H9 (cell line): Measurements from ENCODE around the gene PRAME. TPM values are rescaled to one million over a fixed set of nuclear protein-coding genes. Genes with fewer than 3 reads are reported as not detected.

Source experiments
- DNase-seq: peaks from one replicate; pipeline ENCODE4 v3.0.0-alpha.2; 2017
- H2AFZ ChIP-seq: one replicate; pipeline ENCODE4 v1.6.1; 2013; ENCODE audit warnings: mild to moderate bottlenecking, low read length, control low read depth, moderate library complexity
- H2AK5ac ChIP-seq: 2 replicates; pipeline ENCODE4 v1.6.1; 2013; ENCODE audit warnings: low read length, control low read depth, mixed read lengths; ENCODE audit not compliant: insufficient read length
- H2BK120ac ChIP-seq: one replicate; pipeline ENCODE4 v1.6.1; 2013; ENCODE audit warnings: low read depth, mild to moderate bottlenecking, low read length, control low read depth, inconsistent platforms; ENCODE audit not compliant: poor library complexity, severe bottlenecking
- H2BK12ac ChIP-seq: 2 replicates; pipeline ENCODE4 v1.6.1; 2013; ENCODE audit warnings: low read length, control low read depth, mixed read lengths, low read depth; ENCODE audit not compliant: insufficient read length
- H2BK15ac ChIP-seq: 2 replicates; pipeline ENCODE4 v1.6.1; 2013; ENCODE audit warnings: low read depth, low read length, control low read depth
- H2BK20ac ChIP-seq: one replicate; pipeline ENCODE4 v1.6.1; 2013; ENCODE audit warnings: low read depth, mild to moderate bottlenecking, low read length, control low read depth, inconsistent platforms; ENCODE audit not compliant: poor library complexity, severe bottlenecking
- H2BK5ac ChIP-seq: 2 replicates; pipeline ENCODE4 v1.6.1; 2013; ENCODE audit warnings: low read length, control low read depth, mixed read lengths; ENCODE audit not compliant: insufficient read length
- H3K14ac ChIP-seq: 2 replicates; pipeline ENCODE4 v1.6.1; 2013; ENCODE audit warnings: low read length, control low read depth; ENCODE audit not compliant: insufficient read depth
- H3K18ac ChIP-seq: 2 replicates; pipeline ENCODE4 v1.6.1; 2013; ENCODE audit warnings: low read depth, mild to moderate bottlenecking, mixed read lengths, low read length, control low read depth; ENCODE audit not compliant: insufficient read length
- H3K23ac ChIP-seq: 2 replicates; pipeline ENCODE4 v1.6.1; 2013; ENCODE audit warnings: low read length, control low read depth, mixed read lengths, low read depth; ENCODE audit not compliant: insufficient read length
- H3K23me2 ChIP-seq: 2 replicates; pipeline ENCODE4 v1.6.1; 2013; ENCODE audit warnings: low read depth, mild to moderate bottlenecking, mixed read lengths, low read length, control low read depth; ENCODE audit not compliant: insufficient read length, poor library complexity, severe bottlenecking
- H3K27ac ChIP-seq: 2 replicates; pipeline ENCODE4 v1.5.1; 2013; ENCODE audit warnings: low read length, control low read depth, mixed read lengths, low read depth; ENCODE audit not compliant: insufficient read length
- H3K27me3 ChIP-seq: 2 replicates; pipeline ENCODE4 v1.6.1; 2013; ENCODE audit warnings: low read length, control low read depth, inconsistent platforms; ENCODE audit not compliant: insufficient read depth
- H3K4ac ChIP-seq: 2 replicates; pipeline ENCODE4 v1.6.1; 2013; ENCODE audit warnings: low read depth, mild to moderate bottlenecking, control low read depth, inconsistent platforms, low read length, moderate library complexity
- H3K4me1 ChIP-seq: 2 replicates; pipeline ENCODE4 v1.6.1; 2013; ENCODE audit warnings: low read length, control low read depth, inconsistent platforms; ENCODE audit not compliant: insufficient read depth
- H3K4me2 ChIP-seq: 2 replicates; pipeline ENCODE4 v1.6.1; 2013; ENCODE audit warnings: low read length, control low read depth, mixed read lengths; ENCODE audit not compliant: insufficient read length, insufficient read depth
- H3K56ac ChIP-seq: 2 replicates; pipeline ENCODE4 v1.6.1; 2013; ENCODE audit warnings: low read depth, mild to moderate bottlenecking, mixed read lengths, low read length, control low read depth; ENCODE audit not compliant: insufficient read length
- H3K79me1 ChIP-seq: 2 replicates; pipeline ENCODE4 v1.6.1; 2013; ENCODE audit warnings: low read depth, mild to moderate bottlenecking, moderate library complexity, low read length, control low read depth, inconsistent platforms; ENCODE audit not compliant: insufficient read depth, poor library complexity, severe bottlenecking
- H3K79me2 ChIP-seq: 2 replicates; pipeline ENCODE4 v1.6.1; 2013; ENCODE audit warnings: low read length, control low read depth, inconsistent platforms; ENCODE audit not compliant: insufficient read depth
- H3K9ac ChIP-seq: 2 replicates; pipeline ENCODE4 v1.6.1; 2013; ENCODE audit warnings: low read length, control low read depth, mixed read lengths; ENCODE audit not compliant: insufficient read length; ENCODE audit errors: extremely low read depth
- H3K9me3 ChIP-seq: one replicate; pipeline ENCODE4 v1.6.1; 2013; ENCODE audit warnings: low read depth, low read length, inconsistent platforms; ENCODE audit not compliant: control insufficient read depth
- H3T11ph ChIP-seq: one replicate; pipeline ENCODE4 v1.6.1; 2013; ENCODE audit warnings: mild to moderate bottlenecking, low read length, control low read depth, inconsistent platforms
- H4K20me1 ChIP-seq: one replicate; pipeline ENCODE4 v1.6.1; 2013; ENCODE audit not compliant: control insufficient read depth, insufficient read length, insufficient read depth
- H4K5ac ChIP-seq: 2 replicates; pipeline ENCODE4 v1.6.1; 2013; ENCODE audit warnings: low read depth, mild to moderate bottlenecking, mixed read lengths, low read length, control low read depth; ENCODE audit not compliant: insufficient read length
- H4K8ac ChIP-seq: replicated peaks from 2 replicates; pipeline ENCODE4 v1.6.1; 2013; ENCODE audit warnings: low read length, control low read depth, mixed read lengths, low read depth; ENCODE audit not compliant: insufficient read length
- H4K91ac ChIP-seq: 2 replicates; pipeline ENCODE4 v1.6.1; 2013; ENCODE audit warnings: low read depth, mild to moderate bottlenecking, moderate library complexity, mixed read lengths, low read length, control low read depth; ENCODE audit not compliant: insufficient read length
- H3K27ac Mint-ChIP-seq, 3 experiments: 2 replicates in 2 of 3; 3 replicates in 1 of 3; pipeline ENCODE4 v1.8.0; 2020 to 2021; ENCODE audit warnings: mixed read lengths in 3 of 3, mild to moderate bottlenecking in 1 of 3, moderate library complexity in 1 of 3
- H3K27me3 Mint-ChIP-seq: 2 replicates; pipeline ENCODE4 v1.8.0; 2021; ENCODE audit warnings: low read depth, mild to moderate bottlenecking, moderate library complexity, mixed read lengths
- H3K36me3 Mint-ChIP-seq, 3 experiments: 2 replicates in 2 of 3; 3 replicates in 1 of 3; pipeline ENCODE4 v1.8.0; 2020 to 2021; ENCODE audit warnings: low read depth in 3 of 3, mixed read lengths in 3 of 3; ENCODE audit not compliant: insufficient read depth in 1 of 3
- H3K4me1 Mint-ChIP-seq, 2 experiments: 2 replicates each; pipeline ENCODE4 v1.8.0; 2020; ENCODE audit warnings: mixed read lengths in 2 of 2
- H3K4me3 Mint-ChIP-seq, 2 experiments: 2 replicates in 1 of 2; 3 replicates in 1 of 2; pipeline ENCODE4 v1.8.0; 2020 to 2021; ENCODE audit warnings: mild to moderate bottlenecking in 2 of 2, mixed read lengths in 2 of 2, moderate library complexity in 1 of 2
- H3K9me3 Mint-ChIP-seq, 2 experiments: 2 replicates in 1 of 2; 3 replicates in 1 of 2; pipeline ENCODE4 v1.8.0; 2020; ENCODE audit warnings: mild to moderate bottlenecking in 2 of 2, mixed read lengths in 2 of 2, moderate library complexity in 1 of 2
- CTCF ChIP-seq: fragments of 200-600 bp; sonication (generic); conservative IDR thresholded peaks from 3 replicates; pipeline ENCODE4 v1.8.0; 2021; ENCODE audit warnings: antibody characterized with exemption, mild to moderate bottlenecking
- WGBS: extraction: QIAGEN DNeasy Blood & Tissue Kit; methylation state at CpG from one replicate; pipeline ENCODE4 v1.1.7; 2013; ENCODE audit warnings: missing lambda C conversion rate, low lambda C conversion rate, mixed read lengths; ENCODE audit not compliant: insufficient read length; ENCODE audit errors: extremely low coverage; 5-methylcytosine and 5-hydroxymethylcytosine counted together
- total RNA-seq: library from RNA; stranded (reverse); gene quantifications from 2 replicates; pipeline ENCODE4 v1.2.1, GENCODE V29; 2021

PRAME gene
- total RNA-seq, 1 experiment from 2014 or later = 0.31 TPM

- TF ChIP-seq CTCF = no peak
- no peak overlapping the region for H3K9ac ChIP-seq
- H3K79me1 ChIP-seq = no peaks in the 10 kb centered on the region
- no peak overlapping the region for H3K14ac ChIP-seq
- H2BK120ac ChIP-seq = no peak overlapping the region
- no peak overlapping the region for H2AK5ac ChIP-seq
- WGBS = no CpG with 5 or more reads among the region's 1 CpG
- Mint-ChIP-seq H3K4me1 (no peaks in the 10 kb centered on the region), H3K36me3 (no peaks in the 10 kb centered on the region; a peak in 1 of 7 replicates), H3K4me3 (no peak overlapping the region), H3K9me3 (peaks cover 6% of the 10 kb centered on the region in 2 experiments; a peak in 4 of 5 replicates), H3K27ac (no peak overlapping the region), H3K27me3 (peaks cover 90% of the 10 kb centered on the region)
- H4K8ac ChIP-seq = no peak overlapping the region
- no peak overlapping the region for H4K5ac ChIP-seq
- H4K91ac ChIP-seq = no peak overlapping the region
- no peak overlapping the region for H3T11ph ChIP-seq
- H3K27ac ChIP-seq = no peak overlapping the region
- no peak overlapping the region for H2BK5ac ChIP-seq
- H3K4me1 ChIP-seq = no peaks in the 10 kb centered on the region
- no peaks in the 10 kb centered on the region for H3K23me2 ChIP-seq
- no peaks in the 10 kb centered on the region for H4K20me1 ChIP-seq
- no peak overlapping the region for H2AFZ ChIP-seq
- H3K56ac ChIP-seq = no peak overlapping the region
- H2BK20ac ChIP-seq = no peak overlapping the region
- DNase-seq = no peak
- H3K79me2 ChIP-seq = no peaks in the 10 kb centered on the region
- no peak overlapping the region for H3K23ac ChIP-seq
- no peak overlapping the region for H3K4ac ChIP-seq
- H2BK15ac ChIP-seq = no peak overlapping the region
- H3K4me2 ChIP-seq = no peak overlapping the region
- peaks cover 33% of the 10 kb centered on the region; the same call in 1 of the 2 replicates for H3K27me3 ChIP-seq
- H3K18ac ChIP-seq = no peak overlapping the region
- no peaks in the 10 kb centered on the region for H3K9me3 ChIP-seq
- no peak overlapping the region for H2BK12ac ChIP-seq
Observed at GRCh38 chr22:22553141-22553540, 5.9 kb downstream of the PRAME start.
